Spleen (tissue), 11 donors: ENCODE measurements around the gene NRIP2. TPM values are rescaled to one million over a fixed set of nuclear protein-coding genes. Genes with fewer than 3 reads are reported as not detected.

ENCODE experiments used
- DNase-seq: peaks from one replicate; pipeline ENCODE4 v3.0.0-alpha.2; 2020
- H3K27ac ChIP-seq, 8 donors: fragments of 200-600 bp; sonication (generic) in 7 of 8; 1 replicate in 4 of 8; 2 replicates in 4 of 8; pipeline versions ENCODE4 v1.5.0 to v1.8.0; 2016 to 2021; ENCODE audit warnings: inconsistent platforms in 4 of 8, mild to moderate bottlenecking in 4 of 8, moderate library complexity in 1 of 8
- H3K27me3 ChIP-seq, 7 donors: fragments of 200-600 bp; sonication (generic) in 6 of 7; replicated peaks in 1 of 7; 1 replicate in 4 of 7; 2 replicates in 3 of 7; pipeline versions ENCODE4 v1.5.0 to v1.8.0; 2016 to 2021; ENCODE audit warnings: inconsistent platforms in 3 of 7, mild to moderate bottlenecking in 1 of 7
- H3K36me3 ChIP-seq, 6 donors: fragments of 200-600 bp; sonication (generic) in 5 of 6; 1 replicate in 4 of 6; 2 replicates in 2 of 6; pipeline versions ENCODE4 v1.5.0 to v1.8.0; 2016 to 2021; ENCODE audit warnings: inconsistent platforms in 2 of 6
- H3K4me1 ChIP-seq, 6 donors: fragments of 200-600 bp; sonication (generic) in 5 of 6; 1 replicate in 3 of 6; 2 replicates in 3 of 6; pipeline versions ENCODE4 v1.5.0 to v1.8.0; 2016 to 2021; ENCODE audit warnings: inconsistent platforms in 3 of 6
- H3K4me3 ChIP-seq, 8 donors: fragments of 200-600 bp; sonication (generic) in 7 of 8; 1 replicate in 4 of 8; 2 replicates in 4 of 8; pipeline versions ENCODE4 v1.5.0 to v1.8.0; 2016 to 2021; ENCODE audit warnings: inconsistent platforms in 4 of 8, mild to moderate bottlenecking in 4 of 8, moderate library complexity in 2 of 8
- H3K9me3 ChIP-seq, 8 donors: fragments of 200-600 bp; sonication (generic) in 7 of 8; 1 replicate in 4 of 8; 2 replicates in 4 of 8; pipeline versions ENCODE4 v1.5.0 to v1.8.0; 2016 to 2021; ENCODE audit warnings: inconsistent platforms in 4 of 8
- CTCF ChIP-seq, 11 experiments: fragments of 200-600 bp in 7 of 11; fragments of 450-650 bp in 4 of 11; sonication (generic) in 4 of 11; IDR thresholded peaks in 8 of 11; conservative IDR thresholded peaks in 3 of 11; 1 replicate in 7 of 11; 2 replicates in 4 of 11; pipeline versions ENCODE4 v1.4.0 to v1.8.0; 2016 to 2021; ENCODE audit warnings: antibody characterized with exemption in 11 of 11, inconsistent platforms in 4 of 11, mild to moderate bottlenecking in 1 of 11
- POLR2A ChIP-seq, 3 donors: fragments of 450-650 bp; IDR thresholded peaks; one replicate each; pipeline ENCODE4 v1.5.1; 2017; ENCODE audit warnings: antibody characterized with exemption in 3 of 3, mild to moderate bottlenecking in 1 of 3
- POLR2AphosphoS5 ChIP-seq, 3 donors: sonication (generic); formaldehyde crosslinking; IDR thresholded peaks; one replicate each; pipeline ENCODE4 v1.5.1; 2017; ENCODE audit warnings: antibody characterized with exemption in 3 of 3
- WGBS, 5 donors: extraction: QIAGEN DNeasy Blood & Tissue Kit in 3 of 5; methylation state at CpG; one replicate each; pipeline versions ENCODE4 v1.1.5 to v1.1.7; 2013 to 2018; 5-methylcytosine and 5-hydroxymethylcytosine counted together
- intact Hi-C: fragments of 100-400 bp; cut with DNase I; formaldehyde crosslinking; loops from one replicate; pipeline ENCODE4 v1.15.0; 2023; ENCODE audit warnings: low total_unique reads
- polyA plus RNA-seq, 3 donors: library from polyadenylated mRNA; stranded (reverse); fragments of 200-250 nt; gene quantifications; one replicate each; pipeline ENCODE4 v1.2.1, GENCODE V29; 2013
- total RNA-seq, 7 donors: library from RNA; depleted of rRNA in 3 of 7; stranded (reverse); fragments of >200 nt in 3 of 7; fragmentation: NEBNext Ultra II Directional in 4 of 7; extraction: Animal tissue kit (Norgen Biotek cat#: 25700) in 4 of 7; gene quantifications; one replicate each; pipeline versions ENCODE4 v1.1.0 to v1.2.1, GENCODE V29; 2016 to 2021
- donor health status: healthy with polysubstance abuse.
- donor health status: DM: no; HTN: no; CAD: no; lungs with moderate emphysema.
- donor health status: DM: no; HTN: no; CAD: no.
- donor health status: Bipolar disorder and iron deficiency.
- donor health status: healthy.
- donor health status: DM: no; HTN: no; CAD: no.
- donor health status: DM: yes; HTN: yes; CAD: no.

Gene NRIP2
- total and polyA plus RNA-seq, 10 donors, result 1.3 to 18.8 (median 10.5) TPM

GRCh38 chr12:2857021-2857431, 22.2 kb upstream of the NRIP2 start, which contains the start of gene TEX52:
TSS of gene TEX52 (minus strand) at chr12:2857039. CDS start at chr12:2857026, 13 bp downstream.
- H3K9me3 ChIP-seq, result no peaks in the 10 kb centered on the region
- H3K4me3 ChIP-seq, result no peak within 1 kb of the TSS
- TF ChIP-seq POLR2A (IDR thresholded peaks at IDR 0.05), result no peak
- no peak for TF ChIP-seq CTCF (IDR thresholded peaks at IDR 0.05 in 8 of 11, conservative IDR thresholded peaks at IDR 0.05 in 3 of 11)
- no peak for TF ChIP-seq POLR2AphosphoS5 (IDR thresholded peaks at IDR 0.05)
- peak; percentile 37 for DNase-seq
- intact Hi-C loops, result no loop called here
- H3K4me1 ChIP-seq, result peaks cover 0 to 5% (median 0%) of the 10 kb centered on the region in 6 donors
- H3K27me3 ChIP-seq, result no peaks in the 10 kb centered on the region
- 86 to 92% (median 88%) methylated on average over 3 of the region's 3 CpGs for WGBS, 5 donors
- peak within 1 kb of the TSS in 1 of 8 donors; percentile 67 for H3K27ac ChIP-seq
- peaks cover 0 to 62% (median 13%) of the 10 kb centered on the region in 6 donors for H3K36me3 ChIP-seq

- DNase-seq, result no peak
- intact Hi-C loops, result no loop called here
- no peak for TF ChIP-seq CTCF (IDR thresholded peaks at IDR 0.05 in 8 of 11, conservative IDR thresholded peaks at IDR 0.05 in 3 of 11)
- no peak for TF ChIP-seq POLR2A (IDR thresholded peaks at IDR 0.05)
- no peak for TF ChIP-seq POLR2AphosphoS5 (IDR thresholded peaks at IDR 0.05)
- Histone ChIP-seq H3K27me3 (no peaks in the 10 kb centered on the region), H3K27ac (no peak overlapping the region), H3K4me1 (peaks cover 0 to 5% (median 0%) of the 10 kb centered on the region in 6 donors), H3K4me3 (no peak overlapping the region), H3K9me3 (no peaks in the 10 kb centered on the region), H3K36me3 (peaks cover 0 to 59% (median 13%) of the 10 kb centered on the region in 6 donors)
- WGBS, 5 donors, result 87 to 97% (median 92%) methylated on average over 3 of the region's 3 CpGs
Observed at GRCh38 chr12:2856051-2856450, 21.2 kb upstream of the NRIP2 start.

- no peak for DNase-seq
- TF ChIP-seq POLR2A (IDR thresholded peaks at IDR 0.05) (no peak), CTCF (IDR thresholded peaks at IDR 0.05 in 8 of 11, conservative IDR thresholded peaks at IDR 0.05 in 3 of 11) (no peak), POLR2AphosphoS5 (IDR thresholded peaks at IDR 0.05) (no peak)
- no peak overlapping the region for H3K27ac ChIP-seq
- no peak overlapping the region for H3K4me3 ChIP-seq
- H3K4me1 ChIP-seq, result peaks cover 0 to 5% (median 0%) of the 10 kb centered on the region in 6 donors
- H3K9me3 ChIP-seq, result no peaks in the 10 kb centered on the region
- peaks cover 0 to 59% (median 13%) of the 10 kb centered on the region in 6 donors for H3K36me3 ChIP-seq
- intact Hi-C loops, result no loop called here
- no peaks in the 10 kb centered on the region for H3K27me3 ChIP-seq
- 80 to 94% (median 92%) methylated on average over 7 of the region's 7 CpGs for WGBS, 5 donors
Observed at GRCh38 chr12:2855546-2855945, 20.7 kb upstream of the NRIP2 start.

- no peak overlapping the region for H3K4me3 ChIP-seq
- H3K9me3 ChIP-seq, result no peaks in the 10 kb centered on the region
- H3K27me3 ChIP-seq, result no peaks in the 10 kb centered on the region
- DNase-seq, result peak; percentile 63
- TF ChIP-seq CTCF (IDR thresholded peaks at IDR 0.05 in 8 of 11, conservative IDR thresholded peaks at IDR 0.05 in 3 of 11) (no peak), POLR2AphosphoS5 (IDR thresholded peaks at IDR 0.05) (no peak), POLR2A (IDR thresholded peaks at IDR 0.05) (no peak)
- WGBS, 5 donors, result 89 to 93% (median 91%) methylated on average over 25 of the region's 25 CpGs
- H3K4me1 ChIP-seq, result peaks cover 0 to 5% (median 0%) of the 10 kb centered on the region in 6 donors
- intact Hi-C loops, result no loop called here
- H3K36me3 ChIP-seq, result peaks cover 0 to 62% (median 13%) of the 10 kb centered on the region in 6 donors
- no peak overlapping the region for H3K27ac ChIP-seq
Observed at GRCh38 chr12:2854669-2855453, 20.0 kb upstream of the NRIP2 start.
